HCT116 (cell line): ENCODE results near the gene CUEDC1. TPM values are rescaled to one million over a fixed set of nuclear protein-coding genes. Genes with fewer than 3 reads are reported as not detected.

ENCODE experiments used
- ATAC-seq: fragments of 200-7000 bp; cut with Tn5 transposase; 2 replicates; pipeline ENCODE4 v1.9.1; 2020; ENCODE audit warnings: mild to moderate bottlenecking, moderate library complexity
- BruUV-seq: library from RNA; stranded (reverse); fragments of 400-500 nt; replicated peaks from 2 replicates; lab custom pipeline; 2021; lab: Mats Ljungman, UMichigan
- CTCF ChIA-PET: fragments of 300-600 bp; sonication (Branson Sonifier 250); formaldehyde crosslinking; loops from one replicate; lab custom pipeline; 2021; ENCODE audit warnings: antibody characterized with exemption; lab: Charles Lee
- POLR2A ChIA-PET: fragments of 300-600, 350-600 bp; sonication (Branson Sonifier 250); formaldehyde crosslinking; loops from one replicate; lab custom pipeline; 2021; ENCODE audit warnings: antibody characterized with exemption; lab: Charles Lee
- RAD21 ChIA-PET, 2 experiments: fragments of 300-600 bp; sonication (Branson Sonifier 250); formaldehyde crosslinking; loops; one replicate each; lab custom pipeline; 2023; ENCODE audit warnings: low total read pairs in 2 of 2; ENCODE audit not compliant: uncharacterized antibody in 2 of 2, unreplicated experiment in 2 of 2, low non-redundant PET in 1 of 2; lab: Charles Lee
- DNase-seq: peaks from one replicate; pipeline ENCODE4 v3.0.0-alpha.2; 2010; ENCODE audit warnings: low read depth, low spot score
- H2AFZ ChIP-seq: fragments of 200-600 bp; shearing (Covaris generic), sonication (generic); 2 replicates; pipeline ENCODE4 v1.6.1; 2017; ENCODE audit warnings: low read depth, mixed run types, mixed read lengths, antibody characterized with exemption, low read length; ENCODE audit not compliant: poor library complexity, severe bottlenecking
- H3K27ac ChIP-seq: 2 replicates; pipeline ENCODE4 v1.5.1; 2012; ENCODE audit warnings: low read depth, low read length
- H3K27me3 ChIP-seq: fragments of 200-600 bp; sonication (generic); 2 replicates; pipeline ENCODE4 v1.6.1; 2016; ENCODE audit warnings: mixed run types, low read length, mixed read lengths; ENCODE audit not compliant: insufficient read depth
- H3K36me3 ChIP-seq, 2 experiments: fragments of 200-500 bp in 1 of 2; fragments of 200-600 bp in 1 of 2; sonication (Bioruptor generic) in 1 of 2; sonication (generic) in 1 of 2; 2 replicates each; pipeline versions ENCODE4 v1.5.1 to v1.6.1; 2014 to 2016; ENCODE audit warnings: low read length in 2 of 2, inconsistent platforms in 1 of 2, mixed read lengths in 1 of 2, mixed run types in 1 of 2; ENCODE audit not compliant: insufficient read depth in 2 of 2, control insufficient read depth in 1 of 2
- H3K4me1 ChIP-seq, 2 experiments: fragments of 200-600 bp in 1 of 2; sonication (generic) in 1 of 2; 2 replicates each; pipeline versions ENCODE4 v1.5.1 to v1.6.1; 2012 to 2017; ENCODE audit warnings: low read length in 2 of 2, inconsistent platforms in 1 of 2, mild to moderate bottlenecking in 1 of 2, mixed read lengths in 1 of 2, mixed run types in 1 of 2, moderate library complexity in 1 of 2; ENCODE audit not compliant: insufficient read depth in 2 of 2, control insufficient read depth in 1 of 2
- H3K4me2 ChIP-seq: fragments of 200-600 bp; sonication (generic); 2 replicates; pipeline ENCODE4 v1.6.1; 2017; ENCODE audit warnings: mixed run types, low read length, mixed read lengths
- H3K4me3 ChIP-seq, 2 experiments: fragments of 200-600 bp in 1 of 2; sonication (generic) in 1 of 2; replicated peaks in 1 of 2; 2 replicates each; pipeline ENCODE4 v1.5.1; 2011 to 2016; ENCODE audit warnings: low read length in 2 of 2, control low read depth in 1 of 2, low read depth in 1 of 2, mild to moderate bottlenecking in 1 of 2, mixed read lengths in 1 of 2, mixed run types in 1 of 2
- H3K79me2 ChIP-seq: fragments of 200-600 bp; sonication (generic); 2 replicates; pipeline ENCODE4 v1.6.1; 2017; ENCODE audit warnings: mild to moderate bottlenecking, mixed run types, low read length, moderate library complexity, mixed read lengths; ENCODE audit not compliant: insufficient read depth
- H3K9ac ChIP-seq: fragments of 200-600 bp; sonication (generic); 2 replicates; pipeline ENCODE4 v1.6.1; 2016; ENCODE audit warnings: low read length, mixed read lengths
- H3K9me2 ChIP-seq: fragments of 200-600 bp; sonication (generic), shearing (Covaris generic); 2 replicates; pipeline ENCODE4 v1.6.1; 2017; ENCODE audit warnings: mixed run types, mild to moderate bottlenecking, moderate library complexity; ENCODE audit not compliant: insufficient read depth
- H3K9me3 ChIP-seq, 2 experiments: fragments of 200-500 bp in 1 of 2; fragments of 200-600 bp in 1 of 2; sonication (Bioruptor generic) in 1 of 2; sonication (generic) in 1 of 2; 2 replicates each; pipeline ENCODE4 v1.6.1; 2014 to 2017; ENCODE audit warnings: low read length in 2 of 2, mixed read lengths in 2 of 2, inconsistent platforms in 1 of 2, low read depth in 1 of 2, mild to moderate bottlenecking in 1 of 2, mixed run types in 1 of 2, moderate library complexity in 1 of 2; ENCODE audit not compliant: control insufficient read depth in 1 of 2, insufficient read depth in 1 of 2
- H4K20me1 ChIP-seq: fragments of 200-600 bp; sonication (generic), shearing (Covaris generic); 2 replicates; pipeline ENCODE4 v1.6.1; 2017; ENCODE audit warnings: mixed run types, mild to moderate bottlenecking, moderate library complexity; ENCODE audit not compliant: insufficient read depth
- CEBPB ChIP-seq: IDR thresholded peaks from 2 replicates; pipeline ENCODE4 v1.6.1; 2012; ENCODE audit warnings: low read depth
- CTCF ChIP-seq, 3 experiments: fragments of 200-600 bp in 1 of 3; sonication (generic) in 1 of 3; IDR thresholded peaks in 2 of 3; conservative IDR thresholded peaks in 1 of 3; 2 replicates each; pipeline ENCODE4 v1.5.1; 2012 to 2017; ENCODE audit warnings: low read depth in 2 of 3, low read length in 2 of 3, antibody characterized with exemption in 1 of 3, borderline replicate concordance in 1 of 3, control low read depth in 1 of 3, mild to moderate bottlenecking in 1 of 3, mixed read lengths in 1 of 3, mixed run types in 1 of 3, moderate library complexity in 1 of 3; ENCODE audit not compliant: insufficient read depth in 1 of 3
- FOSL1 ChIP-seq: IDR thresholded peaks from 2 replicates; pipeline ENCODE4 v1.6.1; 2012; ENCODE audit warnings: low read depth
- JUND ChIP-seq: IDR thresholded peaks from 2 replicates; pipeline ENCODE4 v1.6.1; 2012
- MAX ChIP-seq: IDR thresholded peaks from 2 replicates; pipeline ENCODE4 v1.6.1; 2012
- POLR2AphosphoS5 ChIP-seq: IDR thresholded peaks from 2 replicates; pipeline ENCODE4 v1.6.1; 2011; ENCODE audit warnings: mild to moderate bottlenecking, low read depth, low read length, moderate library complexity
- SP1 ChIP-seq: IDR thresholded peaks from 2 replicates; pipeline ENCODE4 v1.6.1; 2012; ENCODE audit warnings: low read depth
- SRF ChIP-seq: IDR thresholded peaks from 2 replicates; pipeline ENCODE4 v1.6.1; 2012; ENCODE audit warnings: low read depth
- intact Hi-C: fragments of 100-400 bp; cut with micrococcal nuclease; formaldehyde crosslinking; loops from 2 replicates; pipeline ENCODE4 v1.10.0; 2022
- total RNA-seq: library from RNA; stranded (reverse); gene quantifications from one replicate; pipeline ENCODE4 v1.2.1, GENCODE V29; 2021; ENCODE audit not compliant: unreplicated experiment

The CUEDC1 gene
- total RNA-seq, 1 experiment from 2014 or later: 60.2 TPM

- no peaks in the 10 kb centered on the region for H3K27me3 ChIP-seq
- H4K20me1 ChIP-seq: no peaks in the 10 kb centered on the region
- intact Hi-C loops: no loop called here
- H3K4me3 ChIP-seq: no peak overlapping the region
- no peak overlapping the region for H2AFZ ChIP-seq
- H3K9me2 ChIP-seq: no peaks in the 10 kb centered on the region
- H3K9me3 ChIP-seq: no peaks in the 10 kb centered on the region
- ATAC-seq: no peak
- no peak for DNase-seq
- H3K4me2 ChIP-seq: no peak overlapping the region
- RAD21 ChIA-PET: no interaction called here
- POLR2A ChIA-PET: no interaction called here
- peaks cover under 1 to 4% of the 10 kb centered on the region in 2 experiments; a peak in 3 of 4 replicates for H3K4me1 ChIP-seq
- TF ChIP-seq POLR2AphosphoS5 (no peak), CTCF (IDR thresholded peaks at IDR 0.05 in 2 of 3, conservative IDR thresholded peaks at IDR 0.05 in 1 of 3; ENCODE audit: borderline replicate concordance in 1 of 3, insufficient read depth in 1 of 3, low read depth in 2 of 3, low read length in 2 of 3) (no peak), CEBPB (no peak), JUND (no peak), SP1 (no peak), FOSL1 (no peak), SRF (no peak), MAX (no peak)
- CTCF ChIA-PET: interaction anchor here (1.3 kb wide), 1 partner anchor 11 kb away, joined by 6 read pairs; no protein-coding TSS in a partner anchor
- H3K9ac ChIP-seq: no peak overlapping the region
- BruUV-seq: no TSS peak
- H3K79me2 ChIP-seq: no peaks in the 10 kb centered on the region
- no peak overlapping the region for H3K27ac ChIP-seq
- H3K36me3 ChIP-seq: no peaks in the 10 kb centered on the region
Measured at GRCh38 chr17:57962279-57963148, 7.3 kb upstream of the CUEDC1 start.
